22Rv1 (cell line): ENCODE results near the gene CCDC32.

ENCODE experiments used
- H3K27ac ChIP-seq: fragments of 450-650 bp; 2 replicates; pipeline ENCODE4 v1.5.1; 2017
- ZFX ChIP-seq: fragments of 450-650 bp; IDR thresholded peaks from 2 replicates; pipeline ENCODE4 v1.6.1; 2017; ENCODE audit warnings: antibody characterized with exemption, borderline replicate concordance
- TF ChIP-seq, protein P1 (sequence below): fragments of 450-650 bp; IDR thresholded peaks from 2 replicates; pipeline ENCODE4 v1.5.1; 2017; ENCODE audit warnings: mild to moderate bottlenecking

Gene CCDC32

GRCh38 chr15:40565333-40566238, 744 bp upstream of the CCDC32 start:
- no peak for TF ChIP-seq ZFX
- TF ChIP-seq, protein P1, sequence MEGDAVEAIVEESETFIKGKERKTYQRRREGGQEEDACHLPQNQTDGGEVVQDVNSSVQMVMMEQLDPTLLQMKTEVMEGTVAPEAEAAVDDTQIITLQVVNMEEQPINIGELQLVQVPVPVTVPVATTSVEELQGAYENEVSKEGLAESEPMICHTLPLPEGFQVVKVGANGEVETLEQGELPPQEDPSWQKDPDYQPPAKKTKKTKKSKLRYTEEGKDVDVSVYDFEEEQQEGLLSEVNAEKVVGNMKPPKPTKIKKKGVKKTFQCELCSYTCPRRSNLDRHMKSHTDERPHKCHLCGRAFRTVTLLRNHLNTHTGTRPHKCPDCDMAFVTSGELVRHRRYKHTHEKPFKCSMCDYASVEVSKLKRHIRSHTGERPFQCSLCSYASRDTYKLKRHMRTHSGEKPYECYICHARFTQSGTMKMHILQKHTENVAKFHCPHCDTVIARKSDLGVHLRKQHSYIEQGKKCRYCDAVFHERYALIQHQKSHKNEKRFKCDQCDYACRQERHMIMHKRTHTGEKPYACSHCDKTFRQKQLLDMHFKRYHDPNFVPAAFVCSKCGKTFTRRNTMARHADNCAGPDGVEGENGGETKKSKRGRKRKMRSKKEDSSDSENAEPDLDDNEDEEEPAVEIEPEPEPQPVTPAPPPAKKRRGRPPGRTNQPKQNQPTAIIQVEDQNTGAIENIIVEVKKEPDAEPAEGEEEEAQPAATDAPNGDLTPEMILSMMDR: no peak
- peak overlapping the region; percentile 83 for H3K27ac ChIP-seq

- TF ChIP-seq ZFX: no peak
- TF ChIP-seq, protein P1: no peak
- no peak overlapping the region for H3K27ac ChIP-seq
Measured at GRCh38 chr15:40563426-40563825, 1.4 kb downstream of the CCDC32 start.

GRCh38 chr15:40562691-40563090, 2.2 kb downstream of the CCDC32 start:
- TF ChIP-seq ZFX: no peak
- TF ChIP-seq, protein P1: no peak

DNA sequence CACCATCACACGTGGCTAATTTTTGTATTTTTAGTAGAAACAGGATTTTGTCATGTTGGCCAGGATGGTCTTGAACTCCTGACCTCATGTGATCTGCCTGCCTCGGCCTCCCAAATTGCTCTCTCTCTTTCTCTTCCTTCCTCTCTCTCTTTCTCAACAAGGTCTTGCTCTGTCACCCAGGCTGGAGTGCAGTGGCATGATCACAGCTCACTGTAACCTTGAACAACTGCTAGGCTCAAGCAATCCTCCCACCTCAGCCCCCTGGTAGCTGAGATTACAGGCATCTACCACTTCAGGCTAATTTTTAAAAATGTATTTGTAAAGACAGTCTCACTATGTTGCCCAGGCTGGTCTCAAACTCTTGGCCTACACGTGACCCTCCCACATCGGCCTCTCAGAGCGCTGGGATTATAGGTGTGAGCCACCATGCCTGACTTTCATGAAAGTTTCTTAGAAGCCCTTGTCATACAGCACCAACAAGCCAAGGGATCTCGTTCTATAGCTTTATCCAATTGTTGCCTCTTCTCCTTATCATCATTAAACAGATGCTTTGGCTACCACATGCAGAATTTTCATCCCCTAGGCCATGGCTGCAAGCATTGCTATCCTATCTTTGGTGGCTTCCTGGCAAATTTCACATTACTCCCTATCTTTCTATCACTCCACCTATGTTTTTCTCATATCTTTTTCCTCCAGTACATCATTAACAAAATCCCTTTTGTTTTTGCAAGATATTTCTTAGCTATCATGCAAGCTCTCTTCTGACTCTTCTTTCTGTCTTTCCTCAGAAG, 5.7 kb downstream of the CCDC32 start:
- H3K27ac ChIP-seq: no peak overlapping the region
- no peak for TF ChIP-seq ZFX
- TF ChIP-seq, protein P1: no peak

More at GRCh38 chr15:40562691-40563090, 2.2 kb downstream of the CCDC32 start:
- H3K27ac ChIP-seq: no peak overlapping the region

- TF ChIP-seq, protein P1: no peak
- TF ChIP-seq ZFX: no peak
- no peak overlapping the region for H3K27ac ChIP-seq
Measured at GRCh38 chr15:40555876-40556275, 9.0 kb downstream of the CCDC32 start.

DNA sequence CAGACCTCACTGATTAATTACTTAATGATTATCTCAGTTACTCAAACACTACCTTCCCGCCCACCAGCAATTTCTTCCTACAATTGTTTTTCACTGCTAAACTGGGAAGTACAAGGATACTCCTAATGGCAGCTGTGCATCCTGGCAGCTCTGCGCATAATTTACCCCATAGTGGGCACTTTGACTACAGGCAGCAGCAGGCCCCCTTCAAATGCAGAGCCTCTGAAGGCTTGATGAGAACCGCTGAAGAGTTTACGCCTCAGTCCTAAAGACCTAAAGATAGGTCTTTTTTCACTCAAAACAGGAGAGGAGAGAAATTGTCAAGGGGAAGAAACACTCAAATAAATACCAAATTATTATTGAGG, 10.7 kb downstream of the CCDC32 start:
- H3K27ac ChIP-seq: no peak overlapping the region
- TF ChIP-seq, protein P1: no peak
